Activated naive CD4-positive, alpha-beta T cell treated with anti-CD3 and anti-CD28 coated beads, Interleukin-2, amount 10 ng/mL, durations not matched to agents 7 days and 5 days (primary cell): ENCODE data around the gene APBB2.
"Not testable (repeated sequence)": the region's sequence is repeated elsewhere in the genome, so short reads cannot be mapped to it uniquely, and the experiment has no call there.

Experiments used
- CTCF ChIA-PET: fragments of 350-600 bp; sonication (Branson Sonifier 250); formaldehyde crosslinking; loops from one replicate; lab custom pipeline; 2021; ENCODE audit warnings: antibody characterized with exemption; lab: Charles Lee
- DNase-seq: peaks from one replicate; pipeline ENCODE4 v3.0.0-alpha.2; 2020
- H3K27ac Mint-ChIP-seq: one replicate; pipeline ENCODE4 v1.8.0; 2021; ENCODE audit warnings: mild to moderate bottlenecking, moderate library complexity, mixed read lengths
- H3K27me3 Mint-ChIP-seq: one replicate; pipeline ENCODE4 v1.8.0; 2021; ENCODE audit warnings: mild to moderate bottlenecking, mixed read lengths
- H3K36me3 Mint-ChIP-seq: one replicate; pipeline ENCODE4 v1.8.0; 2021; ENCODE audit warnings: mixed read lengths
- H3K4me1 Mint-ChIP-seq: one replicate; pipeline ENCODE4 v1.8.0; 2021; ENCODE audit warnings: mixed read lengths
- H3K4me3 Mint-ChIP-seq: one replicate; pipeline ENCODE4 v1.8.0; 2021; ENCODE audit warnings: mild to moderate bottlenecking, moderate library complexity, mixed read lengths
- H3K9me3 Mint-ChIP-seq: one replicate; pipeline ENCODE4 v1.8.0; 2021; ENCODE audit warnings: mixed read lengths

Gene APBB2

DNA sequence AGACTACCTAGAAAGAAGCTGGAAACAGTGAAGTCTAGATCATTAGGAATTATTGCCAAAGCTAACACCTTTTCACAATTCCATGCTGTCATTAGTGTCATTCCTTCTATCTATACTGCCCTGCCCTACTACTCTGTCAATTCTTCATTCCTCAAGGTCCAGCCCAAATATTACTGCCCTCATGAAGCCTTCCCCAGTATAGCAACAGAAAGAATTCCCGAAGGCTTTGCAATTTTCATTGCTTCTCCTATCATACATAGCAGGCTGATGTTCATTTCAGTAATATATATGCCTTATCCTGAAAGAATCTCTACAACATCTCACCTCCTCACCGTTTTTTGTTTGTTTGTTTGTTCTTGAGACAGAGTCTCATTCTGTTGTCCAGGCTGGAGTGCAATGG lies 63.9 kb downstream of the APBB2 start:
- H3K9me3 Mint-ChIP-seq = no peaks in the 10 kb centered on the region
- no peak overlapping the region for H3K27ac Mint-ChIP-seq
- peaks cover 9% of the 10 kb centered on the region for H3K27me3 Mint-ChIP-seq
- no peak for DNase-seq
- CTCF ChIA-PET = no interaction called here
- no peaks in the 10 kb centered on the region for H3K36me3 Mint-ChIP-seq
- H3K4me1 Mint-ChIP-seq = no peaks in the 10 kb centered on the region
- H3K4me3 Mint-ChIP-seq = no peak overlapping the region

GRCh38 chr4:41149568-41149967 lies 64.8 kb downstream of the APBB2 start:
- H3K4me3 Mint-ChIP-seq, H3K9me3 Mint-ChIP-seq, H3K36me3 Mint-ChIP-seq, CTCF ChIA-PET, H3K4me1 Mint-ChIP-seq, H3K27me3 Mint-ChIP-seq, H3K27ac Mint-ChIP-seq, DNase-seq: not testable (repeated sequence)

GRCh38 chr4:41148931-41149330 lies 65.4 kb downstream of the APBB2 start:
- no peaks in the 10 kb centered on the region for H3K4me1 Mint-ChIP-seq
- peaks cover 9% of the 10 kb centered on the region for H3K27me3 Mint-ChIP-seq
- DNase-seq = no peak
- no peaks in the 10 kb centered on the region for H3K9me3 Mint-ChIP-seq
- H3K27ac Mint-ChIP-seq = no peak overlapping the region
- CTCF ChIA-PET = no interaction called here
- H3K36me3 Mint-ChIP-seq = no peaks in the 10 kb centered on the region
- H3K4me3 Mint-ChIP-seq = no peak overlapping the region

- DNase-seq = no peak
- Mint-ChIP-seq H3K36me3 (no peaks in the 10 kb centered on the region), H3K27ac (no peak overlapping the region), H3K9me3 (no peaks in the 10 kb centered on the region), H3K27me3 (peaks cover 9% of the 10 kb centered on the region), H3K4me3 (no peak overlapping the region), H3K4me1 (no peaks in the 10 kb centered on the region)
- CTCF ChIA-PET = no interaction called here
These were observed 66.0 kb downstream of the APBB2 start for GRCh38 chr4:41148292-41148691.

- not testable (repeated sequence) for H3K4me1 Mint-ChIP-seq, H3K36me3 Mint-ChIP-seq, H3K9me3 Mint-ChIP-seq, H3K27ac Mint-ChIP-seq, H3K4me3 Mint-ChIP-seq, DNase-seq, H3K27me3 Mint-ChIP-seq
- CTCF ChIA-PET = interaction anchor here (1.1 kb wide), 1 partner anchor 25 kb away, joined by 3 read pairs; no protein-coding TSS in a partner anchor
These were observed 66.8 kb downstream of the APBB2 start for GRCh38 chr4:41147570-41147969.

DNA sequence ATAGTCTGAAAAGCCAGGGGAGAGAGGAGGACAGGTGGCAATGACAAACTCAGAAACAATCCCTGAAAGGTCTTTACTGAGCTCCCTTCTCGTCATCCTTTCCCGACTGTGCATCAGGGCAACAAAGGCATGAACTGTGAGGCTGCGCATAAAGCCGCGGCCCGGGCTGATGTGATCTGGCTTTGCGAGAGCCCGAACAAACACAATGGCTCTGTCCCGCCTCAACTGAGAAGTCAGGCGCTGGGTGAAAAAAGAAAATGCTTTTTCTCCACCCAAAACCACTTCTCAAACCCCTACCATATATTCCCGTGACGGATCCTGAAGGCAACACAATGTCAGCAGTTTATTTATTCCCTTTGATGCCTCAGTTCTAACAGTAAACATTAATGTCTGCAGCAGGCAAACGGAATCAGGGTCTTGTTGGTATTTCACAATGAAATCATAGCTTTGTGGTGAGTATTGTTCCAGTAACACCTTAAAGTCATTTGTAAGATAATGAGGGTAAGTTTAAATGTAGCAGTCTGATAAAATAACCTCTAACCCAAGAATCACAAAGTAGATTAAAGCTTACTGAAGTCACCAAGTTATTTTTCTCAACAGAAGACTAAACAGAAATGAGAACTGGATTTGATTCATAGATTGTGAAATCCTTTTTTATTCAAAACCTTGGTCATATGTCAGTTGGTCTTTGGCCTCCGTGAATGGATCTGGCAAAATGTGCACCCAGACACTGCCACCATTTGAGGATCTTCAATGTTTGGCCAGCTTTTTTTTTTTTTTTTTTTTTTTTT lies 67.4 kb downstream of the APBB2 start:
- DNase-seq = no peak
- H3K9me3 Mint-ChIP-seq = no peaks in the 10 kb centered on the region
- no peak overlapping the region for H3K27ac Mint-ChIP-seq
- no peaks in the 10 kb centered on the region for H3K36me3 Mint-ChIP-seq
- peaks cover 9% of the 10 kb centered on the region for H3K27me3 Mint-ChIP-seq
- no peaks in the 10 kb centered on the region for H3K4me1 Mint-ChIP-seq
- H3K4me3 Mint-ChIP-seq = no peak overlapping the region
- CTCF ChIA-PET = interaction anchor here (1.1 kb wide), 1 partner anchor 26 kb away, joined by 3 read pairs; no protein-coding TSS in a partner anchor

DNA sequence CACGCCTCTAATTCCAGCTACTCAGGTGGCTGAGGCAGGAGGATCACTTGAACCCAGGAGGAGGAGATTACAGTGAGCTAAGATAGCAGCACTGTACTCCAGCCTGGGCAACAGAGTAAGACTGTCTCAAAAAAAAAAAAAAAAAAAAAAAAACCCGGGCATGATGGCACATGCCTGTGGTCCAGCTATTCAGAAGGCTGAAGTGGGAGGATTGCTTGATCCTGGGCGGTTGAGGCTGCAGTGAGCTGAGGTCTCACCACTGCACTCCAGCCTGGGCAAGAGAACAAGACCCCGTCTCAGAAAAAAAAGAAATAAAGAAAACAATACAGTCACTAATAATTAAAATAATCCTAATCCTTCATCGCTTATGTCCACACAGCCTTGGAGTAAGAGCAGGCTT lies 68.1 kb downstream of the APBB2 start:
- Mint-ChIP-seq H3K4me1 (no peaks in the 10 kb centered on the region), H3K27ac (no peak overlapping the region), H3K9me3 (no peaks in the 10 kb centered on the region), H3K27me3 (peaks cover 9% of the 10 kb centered on the region), H3K36me3 (no peaks in the 10 kb centered on the region), H3K4me3 (no peak overlapping the region)
- no peak for DNase-seq
- CTCF ChIA-PET = interaction anchor here (1.1 kb wide), 1 partner anchor 26 kb away, joined by 3 read pairs; no protein-coding TSS in a partner anchor

- H3K4me1 Mint-ChIP-seq = no peaks in the 10 kb centered on the region
These were observed 68.7 kb downstream of the APBB2 start for GRCh38 chr4:41145571-41146078.

GRCh38 chr4:41144812-41145211 lies 69.5 kb downstream of the APBB2 start:
- no peak for DNase-seq
- H3K4me1 Mint-ChIP-seq = no peaks in the 10 kb centered on the region
- no peaks in the 10 kb centered on the region for H3K9me3 Mint-ChIP-seq
- H3K27me3 Mint-ChIP-seq = peaks cover 13% of the 10 kb centered on the region
- H3K4me3 Mint-ChIP-seq = no peak overlapping the region
- H3K27ac Mint-ChIP-seq = no peak overlapping the region
- CTCF ChIA-PET = no interaction called here
- no peaks in the 10 kb centered on the region for H3K36me3 Mint-ChIP-seq

More at GRCh38 chr4:41145571-41146078, 68.7 kb downstream of the APBB2 start:
- Mint-ChIP-seq H3K36me3 (no peaks in the 10 kb centered on the region), H3K27me3 (peaks cover 12% of the 10 kb centered on the region), H3K9me3 (no peaks in the 10 kb centered on the region), H3K27ac (no peak overlapping the region), H3K4me3 (no peak overlapping the region)
- CTCF ChIA-PET = no interaction called here
- no peak for DNase-seq

- peaks cover 13% of the 10 kb centered on the region for H3K27me3 Mint-ChIP-seq
- H3K36me3 Mint-ChIP-seq = no peaks in the 10 kb centered on the region
- no peak for DNase-seq
- no peak overlapping the region for H3K4me3 Mint-ChIP-seq
- H3K9me3 Mint-ChIP-seq = no peaks in the 10 kb centered on the region
- H3K27ac Mint-ChIP-seq = no peak overlapping the region
- no peaks in the 10 kb centered on the region for H3K4me1 Mint-ChIP-seq
- CTCF ChIA-PET = no interaction called here
These were observed 70.3 kb downstream of the APBB2 start for GRCh38 chr4:41144040-41144379.

DNA sequence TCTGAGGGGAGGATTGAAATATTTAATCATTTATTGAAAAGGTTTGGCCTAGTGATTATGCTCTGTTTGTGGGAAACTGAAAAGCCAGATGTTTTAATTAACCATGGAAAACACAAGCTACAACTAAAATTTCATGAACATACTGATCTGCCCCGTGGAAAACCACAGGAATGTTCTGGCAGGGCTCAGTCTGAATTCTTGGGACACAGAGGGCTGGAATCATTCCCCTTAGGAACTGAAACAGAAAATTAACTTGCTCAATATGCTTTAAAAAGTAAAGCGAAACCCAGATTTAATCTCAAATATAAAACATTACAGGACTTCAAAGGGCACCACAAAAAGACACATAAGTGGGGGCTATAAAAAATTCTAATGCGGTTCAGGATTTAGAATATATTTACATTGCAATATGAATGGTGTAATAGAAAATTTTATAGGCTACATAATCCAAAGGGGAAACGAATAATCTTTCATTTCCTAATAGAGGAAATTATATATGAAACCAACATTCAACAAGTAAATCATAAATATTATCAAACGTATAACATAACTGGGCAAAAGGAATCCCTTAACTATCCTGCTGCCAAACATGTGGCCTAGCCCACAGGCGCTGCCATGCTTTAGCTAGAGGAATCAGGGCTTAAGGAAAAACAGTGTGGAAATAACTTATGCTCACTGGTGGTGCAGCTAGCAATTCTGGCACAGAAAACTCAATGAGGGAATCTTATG lies 70.9 kb downstream of the APBB2 start:
- H3K27ac Mint-ChIP-seq = no peak overlapping the region
- H3K36me3 Mint-ChIP-seq = no peaks in the 10 kb centered on the region
- peaks cover 11% of the 10 kb centered on the region for H3K27me3 Mint-ChIP-seq
- DNase-seq = no peak
- no peaks in the 10 kb centered on the region for H3K9me3 Mint-ChIP-seq
- CTCF ChIA-PET = no interaction called here
- H3K4me3 Mint-ChIP-seq = no peak overlapping the region
- no peaks in the 10 kb centered on the region for H3K4me1 Mint-ChIP-seq

DNA sequence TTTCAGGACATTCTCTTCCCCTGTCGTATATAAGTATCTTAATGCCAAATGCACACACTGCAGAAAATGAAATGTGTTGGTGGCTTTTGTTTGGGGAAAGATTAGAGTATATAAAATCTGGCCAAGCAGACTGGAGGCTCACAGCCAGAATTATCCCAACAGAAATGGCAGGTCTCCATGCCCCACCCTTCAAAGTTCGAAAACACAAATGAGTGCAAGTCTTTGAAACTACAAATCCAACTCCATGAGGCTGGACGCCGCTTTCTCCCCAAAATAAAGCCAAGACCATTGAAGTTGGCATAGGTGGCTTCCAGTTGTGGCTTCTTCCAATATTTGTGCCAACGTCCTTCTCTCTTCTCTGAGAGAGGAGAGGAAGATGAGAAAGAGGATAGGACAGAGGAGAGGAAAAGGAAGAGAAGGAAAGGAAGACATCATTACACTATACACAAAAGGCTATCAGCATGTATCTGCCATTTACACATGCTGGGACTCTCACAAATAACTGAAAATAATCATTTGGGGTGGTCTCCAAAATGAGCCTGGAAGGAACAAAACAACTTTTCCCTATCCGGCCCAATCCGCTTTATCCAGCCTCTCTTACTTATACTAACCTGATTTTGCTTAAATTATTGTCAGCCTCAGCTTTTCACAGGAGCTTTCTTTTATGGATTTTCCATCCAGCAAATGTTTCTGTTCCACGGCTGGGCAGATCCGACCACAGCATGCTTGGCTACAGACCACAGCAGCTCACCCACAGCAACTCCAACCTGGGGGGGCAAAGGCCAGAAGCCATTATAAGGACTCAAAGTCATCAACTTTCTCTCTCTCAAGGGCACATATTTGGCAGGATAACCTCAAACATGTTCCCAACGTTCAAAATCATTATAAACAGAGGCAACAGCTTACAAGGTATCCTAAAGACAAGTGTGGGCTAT lies 71.7 kb downstream of the APBB2 start:
- no peak overlapping the region for H3K27ac Mint-ChIP-seq
- no peaks in the 10 kb centered on the region for H3K9me3 Mint-ChIP-seq
- H3K4me3 Mint-ChIP-seq = no peak overlapping the region
- CTCF ChIA-PET = no interaction called here
- H3K27me3 Mint-ChIP-seq = peaks cover 9% of the 10 kb centered on the region
- no peaks in the 10 kb centered on the region for H3K36me3 Mint-ChIP-seq
- H3K4me1 Mint-ChIP-seq = no peaks in the 10 kb centered on the region
- no peak for DNase-seq

DNA sequence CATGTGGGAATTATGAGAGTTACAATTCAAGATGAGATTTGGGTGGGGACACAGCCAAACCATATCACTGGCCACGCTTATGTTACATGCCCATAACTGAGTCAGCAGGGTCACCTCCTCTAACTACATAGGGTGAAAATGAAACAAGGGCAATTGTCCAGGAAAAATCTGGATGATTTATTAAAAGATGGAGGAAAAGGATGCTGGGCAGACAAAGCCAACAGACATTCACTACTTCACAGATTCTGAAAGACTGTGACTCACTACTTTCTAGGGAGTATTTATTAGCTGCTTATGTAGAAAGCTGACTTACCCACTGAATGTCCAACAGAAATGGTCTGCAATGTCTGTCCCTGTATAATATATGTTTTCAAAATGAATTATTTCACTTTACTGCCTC lies 72.4 kb downstream of the APBB2 start:
- CTCF ChIA-PET = no interaction called here
- H3K36me3 Mint-ChIP-seq = no peaks in the 10 kb centered on the region
- no peak overlapping the region for H3K4me3 Mint-ChIP-seq
- H3K27me3 Mint-ChIP-seq = peaks cover 9% of the 10 kb centered on the region
- no peak overlapping the region for H3K27ac Mint-ChIP-seq
- no peaks in the 10 kb centered on the region for H3K4me1 Mint-ChIP-seq
- no peaks in the 10 kb centered on the region for H3K9me3 Mint-ChIP-seq
- DNase-seq = no peak

DNA sequence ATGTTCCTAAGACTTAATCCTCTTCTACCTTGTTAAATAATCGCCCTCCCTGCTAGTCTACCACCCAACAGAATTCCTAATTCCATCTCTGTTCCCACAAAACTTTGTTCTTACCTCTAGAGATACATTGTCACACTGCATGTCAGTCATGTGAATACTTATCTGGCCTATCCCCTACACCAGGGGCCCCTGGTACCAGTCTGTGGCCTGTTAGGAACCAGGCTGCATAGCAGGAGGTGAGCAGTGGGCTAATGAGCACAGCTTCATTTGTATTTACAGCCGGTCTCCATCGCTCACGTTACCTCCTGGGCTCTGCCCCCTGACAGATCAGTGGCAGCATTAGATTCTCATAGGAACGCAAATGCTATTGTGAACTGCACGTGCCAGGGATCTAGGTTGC lies 73.9 kb downstream of the APBB2 start:
- CTCF ChIA-PET = no interaction called here
- Mint-ChIP-seq H3K4me3 (no peak overlapping the region), H3K27me3 (peaks cover 4% of the 10 kb centered on the region), H3K9me3 (no peaks in the 10 kb centered on the region), H3K27ac (no peak overlapping the region), H3K4me1 (no peaks in the 10 kb centered on the region), H3K36me3 (no peaks in the 10 kb centered on the region)
- no peak for DNase-seq
